ENCODE data around the gene RIMBP2. TPM values are rescaled to one million over a fixed set of nuclear protein-coding genes. Genes with fewer than 3 reads are reported as not detected.

RIMBP2 gene
- total RNA-seq, 4 donors from 2014 or later, result 1.5 to 5.3 (median 2.7) TPM

DNA sequence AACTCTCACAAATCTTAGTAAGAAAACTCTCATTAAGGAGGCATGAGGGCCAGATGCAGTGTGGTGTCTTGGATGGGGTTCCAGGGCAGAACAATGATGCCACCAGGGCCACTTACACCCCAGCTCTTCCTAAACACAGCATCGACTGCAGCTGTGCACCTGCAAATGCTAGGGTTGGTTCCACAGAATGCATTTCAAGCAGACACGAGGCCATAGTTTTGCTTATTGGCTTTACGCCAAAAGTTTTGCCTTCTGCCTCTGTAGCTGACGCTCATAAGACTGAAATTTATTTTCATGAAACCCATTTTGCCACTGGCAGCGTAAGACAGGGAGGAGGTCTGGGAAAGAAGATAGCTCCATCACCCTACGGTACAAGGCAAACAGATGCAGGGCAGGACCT lies 179.0 kb downstream of the RIMBP2 start:
- TF ChIP-seq POLR2A (IDR thresholded peaks at IDR 0.05) (no peak), CTCF (IDR thresholded peaks at IDR 0.05) (no peak)
- no peak overlapping the region for H3K4me3 ChIP-seq (ENCODE audit: low read depth, poor library complexity, severe bottlenecking)
- DNase-seq (ENCODE audit: low spot score in 2 of 2), result no peak
- WGBS, 2 donors, result 47 to 51% methylated on average over 6 of the region's 6 CpGs
- intact Hi-C loops (cut with DNase I; ENCODE audit: low total_unique reads), result no loop called here

DNA sequence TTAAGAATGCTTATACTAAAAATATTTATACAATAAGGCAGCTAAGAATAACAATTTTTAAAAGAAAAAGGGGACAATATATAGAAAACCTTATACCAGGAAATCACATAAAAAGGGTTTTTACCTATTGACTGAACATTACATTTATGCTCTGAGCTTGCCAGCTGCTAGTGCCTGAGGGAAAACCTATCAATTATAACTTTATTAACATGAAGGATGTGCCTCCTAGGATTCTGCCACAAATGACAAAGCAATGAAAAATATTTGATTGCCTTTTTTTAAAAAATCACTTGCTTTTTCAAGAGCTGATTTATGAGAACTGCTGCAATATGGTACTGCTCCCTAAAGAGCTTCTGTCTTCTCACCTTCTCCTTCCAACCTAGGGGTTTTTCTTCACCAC lies 185.7 kb downstream of the RIMBP2 start:
- no peak for DNase-seq (ENCODE audit: low spot score in 2 of 2)
- intact Hi-C loops (cut with DNase I; ENCODE audit: low total_unique reads), result no loop called here
- TF ChIP-seq CTCF (IDR thresholded peaks at IDR 0.05) (no peak), POLR2A (IDR thresholded peaks at IDR 0.05) (no peak)
- H3K4me3 ChIP-seq (ENCODE audit: low read depth, poor library complexity, severe bottlenecking), result no peak overlapping the region

- TF ChIP-seq POLR2A (IDR thresholded peaks at IDR 0.05) (no peak), CTCF (IDR thresholded peaks at IDR 0.05) (no peak)
- 91 to 95% methylated on average over 4 of the region's 4 CpGs for WGBS, 2 donors
- intact Hi-C loops (cut with DNase I; ENCODE audit: low total_unique reads), result no loop called here
- no peak overlapping the region for H3K4me3 ChIP-seq (ENCODE audit: low read depth, poor library complexity, severe bottlenecking)
- DNase-seq (ENCODE audit: low spot score in 2 of 2), result no peak
Observed at GRCh38 chr12:130529781-130530180, 186.3 kb downstream of the RIMBP2 start.

DNA sequence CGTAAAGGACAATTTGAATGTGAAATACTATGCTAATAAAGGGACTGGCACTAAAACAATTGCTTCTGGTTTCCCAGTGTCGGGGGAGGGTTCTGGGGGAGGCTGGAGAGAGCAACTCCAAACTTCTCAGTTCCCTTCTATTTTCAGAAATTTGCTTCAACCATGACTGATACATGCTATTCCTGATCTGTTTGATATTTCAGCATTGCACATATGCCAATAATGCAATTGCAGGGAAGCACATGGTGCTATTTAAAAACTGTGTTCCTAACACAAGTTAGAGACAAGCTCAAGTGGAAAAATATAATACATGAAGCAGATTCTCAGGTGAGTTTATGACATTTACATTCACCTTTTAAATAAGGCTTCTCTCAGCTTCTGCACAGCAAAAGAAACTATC lies 188.9 kb downstream of the RIMBP2 start:
- WGBS, 2 donors, result 51 to 84% methylated on average over 2 of the region's 2 CpGs
- TF ChIP-seq CTCF (IDR thresholded peaks at IDR 0.05) (no peak), POLR2A (IDR thresholded peaks at IDR 0.05) (no peak)
- H3K4me3 ChIP-seq (ENCODE audit: low read depth, poor library complexity, severe bottlenecking), result no peak overlapping the region
- intact Hi-C loops (cut with DNase I; ENCODE audit: low total_unique reads), result no loop called here
- DNase-seq (ENCODE audit: low spot score in 2 of 2), result no peak

GRCh38 chr12:130526813-130527212 lies 189.3 kb downstream of the RIMBP2 start:
- whole genome bisulfite sequencing, 2 donors, result 25 to 27% methylated on average over 6 of the region's 6 CpGs
- H3K4me3 ChIP-seq (ENCODE audit: low read depth, poor library complexity, severe bottlenecking), result no peak overlapping the region
- no peak for DNase-seq (ENCODE audit: low spot score in 2 of 2)
- TF ChIP-seq POLR2A (IDR thresholded peaks at IDR 0.05) (no peak), CTCF (IDR thresholded peaks at IDR 0.05) (no peak)
- intact Hi-C loops (cut with DNase I; ENCODE audit: low total_unique reads), result no loop called here

GRCh38 chr12:130525384-130526172 lies 190.5 kb downstream of the RIMBP2 start:
- TF ChIP-seq CTCF (IDR thresholded peaks at IDR 0.05) (no peak), POLR2A (IDR thresholded peaks at IDR 0.05) (no peak)
- WGBS, 2 donors, result 84 to 87% methylated on average over 10 of the region's 10 CpGs
- no peak for DNase-seq (ENCODE audit: low spot score in 2 of 2)
- intact Hi-C loops (cut with DNase I; ENCODE audit: low total_unique reads), result no loop called here
- H3K4me3 ChIP-seq (ENCODE audit: low read depth, poor library complexity, severe bottlenecking), result no peak overlapping the region

Measured in lower leg skin (tissue), 4 donors.